Neural progenitor cell (in vitro differentiated cells): Measurements from ENCODE around the gene NEDD4L. TPM values are rescaled to one million over a fixed set of nuclear protein-coding genes. Genes with fewer than 3 reads are reported as not detected.

ENCODE experiments used
- DNase-seq: peaks from one replicate; pipeline ENCODE4 v3.0.0-alpha.2; 2016; ENCODE audit warnings: low spot score
- H2AFZ ChIP-seq: fragments of 200-600 bp; sonication (generic); replicated peaks from 2 replicates; pipeline ENCODE4 v1.6.1; 2016; ENCODE audit warnings: antibody characterized with exemption
- H3F3A ChIP-seq: fragments of 200-600 bp; sonication (generic); 2 replicates; pipeline ENCODE4 v1.6.1; 2016; ENCODE audit warnings: antibody characterized with exemption, low read depth
- H3K27ac ChIP-seq: fragments of 200-600 bp; sonication (generic); 2 replicates; pipeline ENCODE4 v1.5.1; 2016; ENCODE audit warnings: mild to moderate bottlenecking
- H3K27me3 ChIP-seq: fragments of 200-600 bp; sonication (generic); 2 replicates; pipeline ENCODE4 v1.6.1; 2016; ENCODE audit warnings: mild to moderate bottlenecking, moderate library complexity
- H3K36me3 ChIP-seq: fragments of 200-600 bp; sonication (generic); 2 replicates; pipeline ENCODE4 v1.5.1; 2016
- H3K4me1 ChIP-seq: fragments of 200-600 bp; sonication (generic); 2 replicates; pipeline ENCODE4 v1.6.1; 2016; ENCODE audit warnings: mixed run types
- H3K4me2 ChIP-seq: fragments of 200-600 bp; sonication (generic); 2 replicates; pipeline ENCODE4 v1.6.1; 2016
- H3K4me3 ChIP-seq: fragments of 200-600 bp; sonication (generic); 2 replicates; pipeline ENCODE4 v1.5.1; 2016
- H3K79me2 ChIP-seq: fragments of 200-600 bp; sonication (generic); 2 replicates; pipeline ENCODE4 v1.6.1; 2016; ENCODE audit warnings: low read depth
- H3K9ac ChIP-seq: fragments of 200-600 bp; sonication (generic); 2 replicates; pipeline ENCODE4 v1.6.1; 2016
- H3K9me3 ChIP-seq: fragments of 200-600 bp; sonication (generic); 2 replicates; pipeline ENCODE4 v1.5.1; 2016; ENCODE audit warnings: low read depth
- H4K20me1 ChIP-seq: fragments of 200-600 bp; sonication (generic); 2 replicates; pipeline ENCODE4 v1.6.1; 2016; ENCODE audit warnings: low read depth
- H3K27ac Mint-ChIP-seq: 3 replicates; pipeline ENCODE4 v1.8.0; 2021; ENCODE audit warnings: mixed read lengths
- H3K27me3 Mint-ChIP-seq: 2 replicates; pipeline ENCODE4 v1.8.0; 2022; ENCODE audit warnings: low read depth, mild to moderate bottlenecking, inconsistent platforms, moderate library complexity, mixed read lengths; ENCODE audit not compliant: insufficient read depth
- H3K36me3 Mint-ChIP-seq: 3 replicates; pipeline ENCODE4 v1.8.0; 2021; ENCODE audit warnings: mixed read lengths
- H3K4me1 Mint-ChIP-seq: 3 replicates; pipeline ENCODE4 v1.8.0; 2021; ENCODE audit warnings: mixed read lengths
- H3K4me3 Mint-ChIP-seq: 3 replicates; pipeline ENCODE4 v1.8.0; 2021; ENCODE audit warnings: mild to moderate bottlenecking, moderate library complexity, mixed read lengths
- H3K9me3 Mint-ChIP-seq: 3 replicates; pipeline ENCODE4 v1.8.0; 2020; ENCODE audit warnings: mixed read lengths
- CTCF ChIP-seq: fragments of 200-600 bp; sonication (generic); IDR thresholded peaks from 2 replicates; pipeline ENCODE4 v1.5.1; 2017; ENCODE audit warnings: antibody characterized with exemption, mild to moderate bottlenecking
- EZH2 ChIP-seq: fragments of 200-600 bp; sonication (generic); IDR thresholded peaks from 2 replicates; pipeline ENCODE4 v1.6.1; 2017; ENCODE audit warnings: antibody characterized with exemption, mild to moderate bottlenecking, moderate library complexity
- EZH2phosphoT487 ChIP-seq: fragments of 200-600 bp; sonication (generic); IDR thresholded peaks from 2 replicates; pipeline ENCODE4 v1.6.1; 2017; ENCODE audit warnings: antibody characterized with exemption
- total RNA-seq: library from RNA; depleted of rRNA; stranded (reverse); fragments of >200 nt; gene quantifications from 2 replicates; pipeline ENCODE4 v1.2.3, GENCODE V29; 2015; ENCODE audit warnings: low replicate concordance

Gene NEDD4L
- total RNA-seq, 1 donor from 2014 or later = 55.5 TPM

GRCh38 chr18:58386780-58387179 is 342.8 kb downstream of the NEDD4L start:
- Mint-ChIP-seq H3K36me3 (peaks cover 18% of the 10 kb centered on the region), H3K27ac (no peak overlapping the region), H3K9me3 (no peaks in the 10 kb centered on the region), H3K4me3 (no peak overlapping the region), H3K27me3 (peaks cover 3% of the 10 kb centered on the region), H3K4me1 (peaks cover 15% of the 10 kb centered on the region)
- H3K4me3 ChIP-seq = no peak overlapping the region
- no peaks in the 10 kb centered on the region for H3K27me3 ChIP-seq
- H3K79me2 ChIP-seq = no peaks in the 10 kb centered on the region
- no peaks in the 10 kb centered on the region for H3K36me3 ChIP-seq
- H3K9me3 ChIP-seq = no peaks in the 10 kb centered on the region
- no peaks in the 10 kb centered on the region for H3F3A ChIP-seq
- DNase-seq = no peak
- H4K20me1 ChIP-seq = peaks cover 3% of the 10 kb centered on the region
- no peak overlapping the region for H3K4me2 ChIP-seq
- no peak overlapping the region for H3K9ac ChIP-seq
- no peaks in the 10 kb centered on the region for H3K4me1 ChIP-seq
- no peak overlapping the region for H3K27ac ChIP-seq
- H2AFZ ChIP-seq = no peak overlapping the region
- no peak for TF ChIP-seq CTCF
- TF ChIP-seq EZH2 = no peak
- TF ChIP-seq EZH2phosphoT487 = no peak

- TF ChIP-seq EZH2 (no peak), CTCF (no peak), EZH2phosphoT487 (no peak)
- Histone ChIP-seq H4K20me1 (peaks cover 3% of the 10 kb centered on the region), H3F3A (no peaks in the 10 kb centered on the region), H3K9me3 (no peaks in the 10 kb centered on the region), H3K36me3 (no peaks in the 10 kb centered on the region), H3K27me3 (no peaks in the 10 kb centered on the region), H2AFZ (no peak overlapping the region), H3K27ac (no peak overlapping the region), H3K4me3 (no peak overlapping the region), H3K9ac (no peak overlapping the region), H3K79me2 (no peaks in the 10 kb centered on the region), H3K4me1 (peaks cover 6% of the 10 kb centered on the region), H3K4me2 (no peak overlapping the region)
- no peak overlapping the region for H3K4me3 Mint-ChIP-seq
- peaks cover 2% of the 10 kb centered on the region for H3K27me3 Mint-ChIP-seq
- peaks cover 22% of the 10 kb centered on the region for H3K36me3 Mint-ChIP-seq
- no peaks in the 10 kb centered on the region for H3K9me3 Mint-ChIP-seq
- peaks cover 24% of the 10 kb centered on the region for H3K4me1 Mint-ChIP-seq
- H3K27ac Mint-ChIP-seq = no peak overlapping the region
- DNase-seq = no peak
These were observed 343.7 kb downstream of the NEDD4L start for GRCh38 chr18:58387716-58388115.

GRCh38 chr18:58388736-58389135 is 344.7 kb downstream of the NEDD4L start:
- H3K9ac ChIP-seq = no peak overlapping the region
- DNase-seq = no peak
- peaks cover 2% of the 10 kb centered on the region for H3K27me3 Mint-ChIP-seq
- H3K9me3 Mint-ChIP-seq = no peaks in the 10 kb centered on the region
- no peaks in the 10 kb centered on the region for H3K36me3 ChIP-seq
- peaks cover 20% of the 10 kb centered on the region for H3K36me3 Mint-ChIP-seq
- no peak overlapping the region for H3K4me3 ChIP-seq
- H3K4me1 ChIP-seq = peaks cover 6% of the 10 kb centered on the region
- peaks cover 27% of the 10 kb centered on the region for H3K4me1 Mint-ChIP-seq
- H3K4me3 Mint-ChIP-seq = no peak overlapping the region
- no peak overlapping the region for H2AFZ ChIP-seq
- no peaks in the 10 kb centered on the region for H3K9me3 ChIP-seq
- no peaks in the 10 kb centered on the region for H3K27me3 ChIP-seq
- peaks cover 3% of the 10 kb centered on the region for H4K20me1 ChIP-seq
- H3K27ac ChIP-seq = no peak overlapping the region
- H3F3A ChIP-seq = no peaks in the 10 kb centered on the region
- H3K27ac Mint-ChIP-seq = no peak overlapping the region
- H3K4me2 ChIP-seq = no peak overlapping the region
- no peaks in the 10 kb centered on the region for H3K79me2 ChIP-seq
- TF ChIP-seq EZH2phosphoT487 (no peak), CTCF (no peak), EZH2 (no peak)
